Liver (tissue), 2 donors: ENCODE results near the gene EME1.

Source experiments
- CTCF ChIP-seq: fragments of 150-350 bp; IDR thresholded peaks from 2 replicates; pipeline ENCODE4 v1.5.1; 2017; ENCODE audit warnings: improper control_type of control experiment, low read depth, low read length; ENCODE audit not compliant: missing input control
- FOXA1 ChIP-seq: IDR thresholded peaks from 2 replicates; pipeline ENCODE4 v1.6.1; 2016; ENCODE audit warnings: antibody characterized with exemption
- donor health status: healthy.

GRCh38 chr17:50373705-50374104 is 676 bp downstream of the EME1 start:
- TF ChIP-seq CTCF (no peak), FOXA1 (no peak)
